HepG2 (cell line): ENCODE measurements around the gene CFAP221. TPM values are rescaled to one million over a fixed set of nuclear protein-coding genes. Genes with fewer than 3 reads are reported as not detected.

Experiments used
- ETV6 ChIP-seq: sonication (generic); formaldehyde crosslinking; conservative IDR thresholded peaks from 2 replicates; pipeline ENCODE4 v1.4.0; 2020; ENCODE audit warnings: missing genetic modification reagents
- GATAD1 ChIP-seq: IDR thresholded peaks from 2 replicates; pipeline ENCODE4 v1.6.1; 2016; ENCODE audit warnings: missing genetic modification reagents, missing compliant biosample characterization
- ISX ChIP-seq: sonication (generic); formaldehyde crosslinking; conservative IDR thresholded peaks from 2 replicates; pipeline ENCODE4 v1.5.0; 2020; ENCODE audit warnings: missing genetic modification reagents
- KAT8 ChIP-seq: IDR thresholded peaks from 2 replicates; pipeline ENCODE4 v1.6.1; 2016; ENCODE audit warnings: missing genetic modification reagents, missing compliant biosample characterization
- MTA1 ChIP-seq: sonication (generic); formaldehyde crosslinking; IDR thresholded peaks from 2 replicates; pipeline ENCODE4 v1.4.0; 2020; ENCODE audit warnings: missing genetic modification reagents, mild to moderate bottlenecking, borderline replicate concordance
- SCMH1 ChIP-seq: sonication (generic); formaldehyde crosslinking; IDR thresholded peaks from 2 replicates; pipeline ENCODE4 v1.9.0; 2021; ENCODE audit warnings: missing genetic modification reagents, mild to moderate bottlenecking, borderline replicate concordance
- ZC3H13 ChIP-seq: sonication (generic); formaldehyde crosslinking; IDR thresholded peaks from 2 replicates; pipeline ENCODE4 v1.8.1; 2023; ENCODE audit warnings: mild to moderate bottlenecking, missing genetic modification reagents, moderate library complexity
- ZMYM3 ChIP-seq: sonication (generic); formaldehyde crosslinking; IDR thresholded peaks from 2 replicates; pipeline ENCODE4 v1.5.1; 2020; ENCODE audit warnings: mild to moderate bottlenecking, missing genetic modification reagents
- ZNF10 ChIP-seq: sonication (generic); formaldehyde crosslinking; IDR thresholded peaks from 2 replicates; pipeline ENCODE4 v1.4.0; 2020; ENCODE audit warnings: mild to moderate bottlenecking, low read depth, missing genetic modification reagents, borderline replicate concordance
- ZNF292 ChIP-seq: sonication (generic); formaldehyde crosslinking; IDR thresholded peaks from 2 replicates; pipeline ENCODE4 v1.8.1; 2022; ENCODE audit warnings: mild to moderate bottlenecking, low read depth, missing genetic modification reagents, borderline replicate concordance
- ZNF484 ChIP-seq: sonication (generic); formaldehyde crosslinking; IDR thresholded peaks from 2 replicates; pipeline ENCODE4 v1.5.1; 2020; ENCODE audit warnings: mild to moderate bottlenecking, low read depth, missing genetic modification reagents, borderline replicate concordance
- ZNF510 ChIP-seq: sonication (generic); formaldehyde crosslinking; IDR thresholded peaks from 2 replicates; pipeline ENCODE4 v1.4.0; 2020; ENCODE audit warnings: low read depth, mild to moderate bottlenecking, missing genetic modification reagents
- ZNF547 ChIP-seq: sonication (generic); formaldehyde crosslinking; IDR thresholded peaks from 2 replicates; pipeline ENCODE4 v1.5.1; 2020; ENCODE audit warnings: mild to moderate bottlenecking, missing genetic modification reagents
- ZNF619 ChIP-seq: sonication (generic); formaldehyde crosslinking; IDR thresholded peaks from 2 replicates; pipeline ENCODE4 v1.4.0; 2020; ENCODE audit warnings: mild to moderate bottlenecking, missing genetic modification reagents
- ZNF644 ChIP-seq: IDR thresholded peaks from 2 replicates; pipeline ENCODE4 v1.6.1; 2016; ENCODE audit warnings: low read depth
- ZNF713 ChIP-seq: sonication (generic); formaldehyde crosslinking; IDR thresholded peaks from 2 replicates; pipeline ENCODE4 v1.4.0; 2020; ENCODE audit warnings: mild to moderate bottlenecking, missing genetic modification reagents
- polyA plus RNA-seq, 8 experiments: library from polyadenylated mRNA; depleted of rRNA in 3 of 8; stranded (reverse) in 7 of 8; unstranded in 1 of 8; fragments of >200 nt; fragmentation: Illumina TruSeq in 4 of 8; extraction: Trizol in 4 of 8; gene quantifications; 2 replicates each; pipeline versions ENCODE4 v1.2.1 to v1.2.3, GENCODE V29; 2011 to 2016; ENCODE audit warnings: low read depth in 4 of 8, missing spikeins in 1 of 8, mixed read lengths in 1 of 8; ENCODE audit not compliant: insufficient read depth in 1 of 8
- total RNA-seq, 5 experiments: library from RNA; depleted of rRNA; stranded (reverse); fragments of >200 nt; fragmentation: Illumina TruSeq; extraction: Trizol; gene quantifications; 2 replicates each; pipeline ENCODE4 v1.2.3, GENCODE V29; 2016; ENCODE audit warnings: low read depth in 1 of 5
- TF ChIP-seq, protein P1 (sequence below): sonication (generic); formaldehyde crosslinking; IDR thresholded peaks from 2 replicates; pipeline ENCODE4 v1.5.1; 2020; ENCODE audit warnings: missing genetic modification reagents, mild to moderate bottlenecking, borderline replicate concordance
- TF ChIP-seq, protein P2 (sequence below): sonication (generic); formaldehyde crosslinking; IDR thresholded peaks from 2 replicates; pipeline ENCODE4 v1.4.0; 2020; ENCODE audit warnings: mild to moderate bottlenecking, missing genetic modification reagents
- TF ChIP-seq, protein P3 (sequence below): sonication (generic); formaldehyde crosslinking; conservative IDR thresholded peaks from 2 replicates; pipeline ENCODE4 v1.5.0; 2020; ENCODE audit warnings: missing genetic modification reagents
- TF ChIP-seq, protein P4 (sequence below): sonication (generic); IDR thresholded peaks from 2 replicates; pipeline ENCODE4 v1.6.1; 2016; ENCODE audit warnings: low read depth, borderline replicate concordance
- TF ChIP-seq, protein P5 (sequence below): sonication (generic); formaldehyde crosslinking; IDR thresholded peaks from 2 replicates; pipeline ENCODE4 v1.4.0; 2020; ENCODE audit warnings: missing genetic modification reagents, borderline replicate concordance

CFAP221 gene
- total and polyA plus RNA-seq, 2 of the 13 experiments (the other 11 are each of a cell fraction or from before 2014, with no cell fraction given), result not detected

DNA sequence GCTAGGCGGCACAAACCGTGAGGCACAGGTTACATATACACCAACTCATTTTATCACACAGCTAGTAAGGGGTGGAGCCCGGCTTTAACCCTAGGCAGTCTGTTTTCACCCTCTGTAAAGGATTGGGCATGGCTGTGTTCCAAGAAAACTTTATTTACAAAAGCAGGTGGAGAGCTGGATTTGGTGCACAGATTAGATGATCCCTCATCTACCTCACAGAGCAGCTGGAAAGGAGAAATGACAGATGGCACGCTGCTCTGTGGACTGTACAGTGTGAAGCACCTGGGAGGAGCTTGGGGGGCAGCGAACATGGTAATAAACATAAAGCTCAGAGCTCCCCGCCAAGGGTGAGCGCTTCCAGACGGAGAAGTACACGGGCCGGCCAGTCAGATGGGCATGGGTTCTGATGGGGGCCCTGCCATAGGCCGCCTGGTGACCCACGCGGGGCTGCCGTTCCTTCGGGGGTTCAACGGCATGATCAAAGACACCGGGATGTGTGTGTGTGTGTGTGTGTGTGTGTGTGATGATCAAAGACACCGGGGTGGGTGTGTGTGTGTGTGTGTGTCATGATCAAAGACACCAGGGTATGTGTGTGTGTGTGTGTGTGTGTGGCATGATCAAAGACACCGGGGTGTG, 133.9 kb downstream of the CFAP221 start (continued):
- TF ChIP-seq ZNF619 (no peak), ETV6 (CRISPR knock-in tag) (no peak), ZNF644 (CRISPR knock-in tag) (no peak; the same call in 1 of the 2 replicates), ZMYM3 (CRISPR knock-in tag) (peak; percentile 20; the same call in 1 of the 2 replicates), MTA1 (CRISPR knock-in tag) (peak; percentile 65; the same call in 1 of the 2 replicates), ZC3H13 (CRISPR knock-in tag) (no peak), ISX (CRISPR knock-in tag) (no peak), ZNF547 (CRISPR knock-in tag) (peak; percentile 36; the same call in 1 of the 2 replicates), KAT8 (CRISPR knock-in tag) (0 out of 2 replicates have a peak, but pooled peaks have one; percentile 20), ZNF484 (no peak), SCMH1 (no peak), ZNF10 (CRISPR knock-in tag) (no peak), GATAD1 (CRISPR knock-in tag) (no peak), ZNF510 (CRISPR knock-in tag) (no peak), ZNF713 (no peak), ZNF292 (peak; percentile 60; the same call in 1 of the 2 replicates)
- TF ChIP-seq, protein P1, sequence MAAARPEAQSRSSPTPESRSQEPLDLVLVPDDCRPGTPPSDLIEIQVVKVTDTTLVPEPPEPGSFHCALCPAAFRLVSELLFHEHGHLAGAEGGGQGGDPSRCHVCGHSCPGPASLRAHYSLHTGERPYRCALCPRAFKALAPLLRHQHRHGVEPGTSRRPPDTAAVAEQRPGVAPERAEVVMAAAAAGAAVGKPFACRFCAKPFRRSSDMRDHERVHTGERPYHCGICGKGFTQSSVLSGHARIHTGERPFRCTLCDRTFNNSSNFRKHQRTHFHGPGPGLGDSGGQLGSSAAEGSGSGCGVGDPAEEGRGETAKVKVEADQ (CRISPR knock-in tag), result 0 out of 2 replicates have a peak, but pooled peaks have one; percentile 30
- TF ChIP-seq, protein P2, sequence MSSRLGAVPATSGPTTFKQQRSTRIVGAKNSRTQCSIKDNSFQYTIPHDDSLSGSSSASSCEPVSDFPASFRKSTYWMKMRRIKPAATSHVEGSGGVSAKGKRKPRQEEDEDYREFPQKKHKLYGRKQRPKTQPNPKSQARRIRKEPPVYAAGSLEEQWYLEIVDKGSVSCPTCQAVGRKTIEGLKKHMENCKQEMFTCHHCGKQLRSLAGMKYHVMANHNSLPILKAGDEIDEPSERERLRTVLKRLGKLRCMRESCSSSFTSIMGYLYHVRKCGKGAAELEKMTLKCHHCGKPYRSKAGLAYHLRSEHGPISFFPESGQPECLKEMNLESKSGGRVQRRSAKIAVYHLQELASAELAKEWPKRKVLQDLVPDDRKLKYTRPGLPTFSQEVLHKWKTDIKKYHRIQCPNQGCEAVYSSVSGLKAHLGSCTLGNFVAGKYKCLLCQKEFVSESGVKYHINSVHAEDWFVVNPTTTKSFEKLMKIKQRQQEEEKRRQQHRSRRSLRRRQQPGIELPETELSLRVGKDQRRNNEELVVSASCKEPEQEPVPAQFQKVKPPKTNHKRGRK, result no peak
- TF ChIP-seq, protein P3, sequence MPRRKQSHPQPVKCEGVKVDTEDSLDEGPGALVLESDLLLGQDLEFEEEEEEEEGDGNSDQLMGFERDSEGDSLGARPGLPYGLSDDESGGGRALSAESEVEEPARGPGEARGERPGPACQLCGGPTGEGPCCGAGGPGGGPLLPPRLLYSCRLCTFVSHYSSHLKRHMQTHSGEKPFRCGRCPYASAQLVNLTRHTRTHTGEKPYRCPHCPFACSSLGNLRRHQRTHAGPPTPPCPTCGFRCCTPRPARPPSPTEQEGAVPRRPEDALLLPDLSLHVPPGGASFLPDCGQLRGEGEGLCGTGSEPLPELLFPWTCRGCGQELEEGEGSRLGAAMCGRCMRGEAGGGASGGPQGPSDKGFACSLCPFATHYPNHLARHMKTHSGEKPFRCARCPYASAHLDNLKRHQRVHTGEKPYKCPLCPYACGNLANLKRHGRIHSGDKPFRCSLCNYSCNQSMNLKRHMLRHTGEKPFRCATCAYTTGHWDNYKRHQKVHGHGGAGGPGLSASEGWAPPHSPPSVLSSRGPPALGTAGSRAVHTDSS (CRISPR knock-in tag), result no peak
- TF ChIP-seq, protein P4, sequence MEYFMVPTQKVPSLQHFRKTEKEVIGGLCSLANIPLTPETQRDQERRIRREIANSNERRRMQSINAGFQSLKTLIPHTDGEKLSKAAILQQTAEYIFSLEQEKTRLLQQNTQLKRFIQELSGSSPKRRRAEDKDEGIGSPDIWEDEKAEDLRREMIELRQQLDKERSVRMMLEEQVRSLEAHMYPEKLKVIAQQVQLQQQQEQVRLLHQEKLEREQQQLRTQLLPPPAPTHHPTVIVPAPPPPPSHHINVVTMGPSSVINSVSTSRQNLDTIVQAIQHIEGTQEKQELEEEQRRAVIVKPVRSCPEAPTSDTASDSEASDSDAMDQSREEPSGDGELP, result peak; percentile 49; the same call in 1 of the 2 replicates
- TF ChIP-seq, protein P5, sequence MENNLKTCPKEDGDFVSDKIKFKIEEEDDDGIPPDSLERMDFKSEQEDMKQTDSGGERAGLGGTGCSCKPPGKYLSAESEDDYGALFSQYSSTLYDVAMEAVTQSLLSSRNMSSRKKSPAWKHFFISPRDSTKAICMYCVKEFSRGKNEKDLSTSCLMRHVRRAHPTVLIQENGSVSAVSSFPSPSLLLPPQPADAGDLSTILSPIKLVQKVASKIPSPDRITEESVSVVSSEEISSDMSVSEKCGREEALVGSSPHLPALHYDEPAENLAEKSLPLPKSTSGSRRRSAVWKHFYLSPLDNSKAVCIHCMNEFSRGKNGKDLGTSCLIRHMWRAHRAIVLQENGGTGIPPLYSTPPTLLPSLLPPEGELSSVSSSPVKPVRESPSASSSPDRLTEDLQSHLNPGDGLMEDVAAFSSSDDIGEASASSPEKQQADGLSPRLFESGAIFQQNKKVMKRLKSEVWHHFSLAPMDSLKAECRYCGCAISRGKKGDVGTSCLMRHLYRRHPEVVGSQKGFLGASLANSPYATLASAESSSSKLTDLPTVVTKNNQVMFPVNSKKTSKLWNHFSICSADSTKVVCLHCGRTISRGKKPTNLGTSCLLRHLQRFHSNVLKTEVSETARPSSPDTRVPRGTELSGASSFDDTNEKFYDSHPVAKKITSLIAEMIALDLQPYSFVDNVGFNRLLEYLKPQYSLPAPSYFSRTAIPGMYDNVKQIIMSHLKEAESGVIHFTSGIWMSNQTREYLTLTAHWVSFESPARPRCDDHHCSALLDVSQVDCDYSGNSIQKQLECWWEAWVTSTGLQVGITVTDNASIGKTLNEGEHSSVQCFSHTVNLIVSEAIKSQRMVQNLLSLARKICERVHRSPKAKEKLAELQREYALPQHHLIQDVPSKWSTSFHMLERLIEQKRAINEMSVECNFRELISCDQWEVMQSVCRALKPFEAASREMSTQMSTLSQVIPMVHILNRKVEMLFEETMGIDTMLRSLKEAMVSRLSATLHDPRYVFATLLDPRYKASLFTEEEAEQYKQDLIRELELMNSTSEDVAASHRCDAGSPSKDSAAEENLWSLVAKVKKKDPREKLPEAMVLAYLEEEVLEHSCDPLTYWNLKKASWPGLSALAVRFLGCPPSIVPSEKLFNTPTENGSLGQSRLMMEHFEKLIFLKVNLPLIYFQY (CRISPR knock-in tag), result no peak
